T-helper 22 cell (primary cell): ENCODE measurements around the gene ENHO.

Experiments used
- DNase-seq: peaks from one replicate; pipeline ENCODE4 v3.0.0-alpha.2; 2020; ENCODE audit warnings: low read depth

The ENHO gene

DNA sequence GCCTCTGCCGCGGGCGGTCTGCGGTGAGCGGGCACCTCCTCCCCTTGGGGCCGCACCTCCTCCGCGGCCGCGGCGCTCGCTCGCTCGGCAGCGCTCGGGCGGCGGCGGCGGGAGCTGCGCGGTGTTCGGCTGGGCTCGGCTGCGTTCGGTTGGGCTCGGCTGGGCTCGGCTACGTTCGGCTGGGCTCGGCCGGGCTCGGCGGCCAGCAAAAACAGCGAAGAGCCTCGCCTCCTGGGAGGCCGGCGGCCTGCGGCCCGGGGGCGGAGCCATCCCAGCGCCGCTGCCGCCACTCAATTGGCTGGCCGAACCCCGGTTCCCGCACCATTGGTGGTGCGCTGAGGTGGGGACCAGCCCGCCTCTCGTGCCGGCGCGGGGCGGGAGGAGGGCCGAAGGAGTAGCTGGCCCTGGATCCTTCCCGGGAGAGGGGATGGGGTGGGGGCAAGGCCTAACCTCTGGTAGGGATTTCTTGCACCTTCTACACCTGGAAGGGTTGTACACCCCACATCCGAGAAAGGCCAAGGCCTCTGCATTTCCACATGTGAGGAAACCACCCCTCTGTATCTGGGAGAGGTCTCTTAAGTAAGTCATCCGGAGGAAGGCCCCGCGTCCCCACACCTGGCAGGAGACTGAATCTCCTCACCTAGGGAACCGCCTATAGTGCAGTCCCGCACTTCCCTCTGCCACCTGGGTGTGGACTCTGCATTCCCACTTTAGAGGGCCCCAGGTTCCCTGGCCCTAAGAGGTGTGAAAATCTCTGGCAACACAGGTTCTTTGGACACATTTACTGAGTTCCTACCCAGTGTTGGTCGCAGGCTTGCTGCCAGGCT lies at the start of gene ENHO:
Gene ENHO, minus strand, starts transcription at position 20 of the 827 bp plus-strand sequence. CDS start 1,295 bp downstream, outside the sequence.
- peak; percentile 72 for DNase-seq

DNA sequence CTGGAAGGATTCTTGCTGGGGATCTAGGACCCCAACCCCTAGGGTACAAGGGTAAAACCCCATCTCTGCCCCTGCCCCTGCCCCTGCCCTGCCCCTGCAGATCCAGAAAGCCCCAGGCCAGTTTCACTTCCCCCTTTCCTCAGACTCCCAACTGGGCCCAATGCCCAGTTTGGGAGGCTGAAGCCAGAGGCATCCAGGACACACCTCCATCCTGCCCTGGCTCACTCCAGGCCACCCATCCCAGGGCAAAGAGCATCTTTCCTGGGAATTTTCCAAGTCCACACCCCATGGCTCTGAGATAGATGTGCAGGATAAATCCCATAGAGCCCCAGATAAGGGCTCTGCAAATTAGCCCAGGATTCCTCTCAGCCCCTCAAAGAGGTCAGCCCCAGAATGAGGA lies 49.3 kb upstream of the ENHO start:
- no peak for DNase-seq

- DNase-seq: no peak
These were observed 48.7 kb upstream of the ENHO start for GRCh38 chr9:34571481-34571810.

DNA sequence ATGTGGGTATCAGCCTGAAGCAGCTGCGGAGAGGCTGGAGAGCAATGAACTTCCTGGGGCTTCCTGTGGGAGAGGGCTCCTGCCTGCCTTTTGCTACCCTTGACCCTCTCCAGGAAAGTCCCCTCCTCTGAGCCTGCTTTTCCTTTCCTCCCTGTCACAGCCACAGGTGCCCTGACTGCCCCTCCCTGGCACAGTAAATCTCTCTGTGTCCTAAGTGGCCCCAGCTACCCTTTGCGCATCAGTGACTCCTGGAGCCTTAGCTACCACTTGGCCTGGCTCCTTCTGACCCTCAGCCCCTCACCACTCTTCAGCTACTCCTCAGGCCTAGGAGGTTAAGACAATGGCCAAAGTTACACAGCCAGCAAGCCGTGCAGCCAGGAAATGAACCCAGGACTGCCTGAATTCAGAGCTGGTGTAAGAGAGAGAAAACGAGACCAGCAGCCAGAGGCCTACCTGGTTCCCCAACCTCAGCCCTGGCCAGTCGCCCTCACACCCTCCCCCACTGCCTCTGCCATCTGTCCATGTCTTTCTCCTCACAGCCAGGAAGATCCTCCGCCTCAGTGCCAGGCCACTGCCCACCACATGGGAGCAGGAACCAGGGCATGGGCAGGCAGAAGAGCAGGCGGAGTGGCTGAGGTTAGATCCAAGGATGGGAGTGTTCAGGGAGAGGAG lies 48.2 kb upstream of the ENHO start:
- DNase-seq: no peak

DNA sequence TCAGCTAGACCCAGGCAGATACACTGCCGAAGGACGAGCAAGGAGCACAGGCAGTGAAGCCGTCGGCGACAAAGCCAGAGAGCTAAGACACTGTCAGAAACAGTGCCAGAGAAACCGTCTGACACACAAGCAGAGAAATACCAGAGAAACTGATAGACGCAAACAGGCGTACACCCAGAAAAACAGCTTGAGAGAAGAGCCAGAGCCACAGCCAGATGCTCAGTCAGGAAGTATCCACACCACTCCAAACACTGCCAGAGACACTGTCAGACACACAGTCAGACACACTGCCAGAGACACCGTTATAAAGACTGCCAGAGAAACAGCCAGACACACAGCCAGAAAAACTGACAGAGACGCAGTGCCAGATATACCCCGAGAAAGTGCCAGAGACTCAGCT lies 47.6 kb upstream of the ENHO start:
- DNase-seq: no peak

DNA sequence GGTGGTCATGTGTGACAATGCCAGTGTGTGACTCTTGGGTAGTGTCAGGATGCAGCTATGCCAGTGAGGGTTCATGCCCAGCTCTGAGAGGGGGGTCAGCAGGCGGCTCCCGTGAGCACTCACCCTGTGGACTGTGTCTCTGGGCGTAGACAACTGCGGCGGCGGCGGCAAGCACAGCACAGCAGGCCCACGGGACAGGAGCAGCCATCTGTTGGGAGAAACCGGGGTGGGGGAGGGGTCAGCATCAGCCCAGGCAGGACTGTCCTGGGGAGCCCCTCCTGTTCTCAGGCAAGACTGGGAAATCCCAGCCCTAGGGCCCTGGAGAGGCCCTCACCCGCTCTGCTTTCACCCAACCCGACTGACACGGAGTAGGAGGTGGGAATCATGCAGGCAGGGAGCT lies 46.0 kb upstream of the ENHO start:
- DNase-seq: no peak

- no peak for DNase-seq
These were observed 45.3 kb upstream of the ENHO start for GRCh38 chr9:34568133-34568532.

GRCh38 chr9:34566972-34567371 lies 44.2 kb upstream of the ENHO start:
- DNase-seq: no peak

GRCh38 chr9:34566322-34566721 lies 43.5 kb upstream of the ENHO start:
- no peak for DNase-seq

DNA sequence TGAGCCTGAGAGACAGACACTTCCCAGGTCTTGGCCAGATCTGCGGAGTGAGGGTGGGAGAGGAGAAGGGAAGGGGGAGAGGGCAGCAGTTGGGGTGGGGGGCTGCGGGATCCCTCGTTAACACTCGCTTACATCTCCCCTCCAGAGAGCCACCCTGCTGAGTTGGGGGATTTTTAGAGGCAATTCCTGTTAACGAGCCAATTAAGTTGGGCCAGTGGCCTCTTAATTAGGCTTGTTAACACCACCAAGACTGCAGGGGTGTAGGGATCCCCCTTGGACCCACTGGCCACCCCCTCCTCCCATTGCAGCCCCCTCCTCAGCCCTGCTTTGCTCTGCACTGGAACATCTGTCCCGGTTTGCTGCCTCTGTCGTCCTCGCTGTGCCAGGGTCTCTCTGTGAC lies 43.1 kb upstream of the ENHO start:
- DNase-seq: no peak

DNA sequence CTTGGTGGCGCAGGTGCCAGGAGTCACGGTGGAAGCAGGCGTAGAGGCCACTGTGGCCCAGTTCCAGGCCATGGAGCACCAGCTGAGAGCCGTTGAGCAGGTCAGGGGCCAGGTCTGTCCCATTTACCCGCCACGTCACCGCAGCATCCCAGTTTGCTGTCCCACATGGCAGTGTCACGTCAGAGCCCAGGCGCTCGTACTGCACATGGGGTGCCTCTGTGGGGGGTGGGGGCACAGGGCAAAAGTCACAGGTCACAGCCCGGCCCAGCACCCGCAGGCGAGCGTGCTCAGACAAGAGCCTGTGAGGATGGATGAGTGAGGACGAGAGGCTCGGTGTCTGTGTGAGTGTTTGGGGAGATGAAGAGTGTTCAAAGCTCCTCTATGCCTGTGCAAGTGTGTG lies 41.8 kb upstream of the ENHO start:
- DNase-seq: no peak

DNA sequence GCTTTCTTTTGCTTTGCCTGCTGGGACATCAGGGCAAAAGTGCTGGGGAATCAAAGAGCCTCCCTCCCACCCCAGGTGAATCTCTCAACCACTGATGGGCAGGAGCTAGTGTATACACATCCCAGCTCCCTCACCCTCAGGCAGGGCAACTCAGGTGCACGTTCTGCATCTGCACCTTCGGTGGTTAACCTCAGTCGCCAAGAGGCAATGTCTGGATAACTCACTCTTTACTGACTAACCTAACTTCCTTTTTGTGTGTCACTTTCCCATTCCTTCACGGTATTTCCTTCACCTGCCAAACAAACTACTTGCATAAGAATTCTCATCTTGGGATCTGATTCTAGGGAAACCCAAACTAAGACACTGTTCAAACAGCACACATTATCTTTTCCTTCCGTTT lies 40.5 kb upstream of the ENHO start:
- no peak for DNase-seq

- no peak for DNase-seq
These were observed 39.5 kb upstream of the ENHO start for GRCh38 chr9:34562135-34562745.

DNA sequence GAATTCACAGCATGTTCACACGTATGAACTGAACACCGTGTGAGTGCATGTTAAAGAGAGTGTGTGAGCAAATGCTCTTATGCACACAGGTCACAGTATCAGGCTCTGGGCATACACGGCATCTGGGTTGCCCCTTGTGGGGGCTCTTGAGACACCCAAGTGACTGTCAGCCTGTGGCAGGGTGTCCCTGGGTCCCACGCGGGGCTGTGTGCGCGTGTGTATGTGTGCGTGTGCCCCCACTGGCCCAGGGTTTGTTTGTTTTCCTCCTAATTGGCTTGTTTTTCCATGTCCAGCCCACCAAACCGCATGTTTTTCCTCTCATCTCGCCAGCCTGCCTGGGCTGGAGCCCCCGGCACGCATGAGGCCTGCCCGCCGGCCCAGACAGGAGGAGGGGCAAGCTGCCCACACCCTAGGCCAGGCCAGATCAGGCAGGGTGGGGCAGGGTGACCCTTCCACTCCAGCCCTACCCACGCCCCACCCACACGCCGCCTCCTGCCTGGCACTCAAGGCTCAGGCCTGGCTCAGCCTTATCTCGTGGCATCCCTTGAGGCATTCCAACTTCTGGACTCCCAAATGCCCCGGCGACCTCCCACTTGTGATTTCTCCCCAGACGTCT lies 37.9 kb upstream of the ENHO start:
- no peak for DNase-seq

- no peak for DNase-seq
These were observed 37.0 kb upstream of the ENHO start for GRCh38 chr9:34559624-34560455.

GRCh38 chr9:34558919-34559623 lies 36.3 kb upstream of the ENHO start:
- DNase-seq: no peak

GRCh38 chr9:34558364-34558763 lies 35.6 kb upstream of the ENHO start:
- DNase-seq: no peak

GRCh38 chr9:34557426-34558321 lies 34.9 kb upstream of the ENHO start:
- DNase-seq: no peak

DNA sequence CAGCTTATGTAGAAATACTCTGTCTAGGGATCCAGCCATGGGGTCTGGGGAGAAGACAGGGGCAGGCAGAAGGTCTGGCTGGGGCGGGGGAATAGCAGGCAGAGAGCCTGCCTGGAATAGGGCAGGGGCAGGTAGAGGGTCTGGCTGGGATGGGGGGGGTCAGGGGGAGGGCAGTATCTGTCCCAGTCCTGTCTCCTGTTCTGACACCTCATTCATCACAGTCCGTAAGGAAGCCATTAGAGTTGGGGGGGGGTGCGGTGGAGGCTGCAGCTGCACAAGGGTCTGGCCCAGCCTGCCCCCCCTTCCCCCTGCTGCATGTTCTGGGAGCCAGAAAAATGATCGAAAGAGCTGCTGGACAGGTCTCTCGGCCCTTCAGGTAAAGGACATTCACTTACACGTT lies 34.2 kb upstream of the ENHO start:
- DNase-seq: no peak

DNA sequence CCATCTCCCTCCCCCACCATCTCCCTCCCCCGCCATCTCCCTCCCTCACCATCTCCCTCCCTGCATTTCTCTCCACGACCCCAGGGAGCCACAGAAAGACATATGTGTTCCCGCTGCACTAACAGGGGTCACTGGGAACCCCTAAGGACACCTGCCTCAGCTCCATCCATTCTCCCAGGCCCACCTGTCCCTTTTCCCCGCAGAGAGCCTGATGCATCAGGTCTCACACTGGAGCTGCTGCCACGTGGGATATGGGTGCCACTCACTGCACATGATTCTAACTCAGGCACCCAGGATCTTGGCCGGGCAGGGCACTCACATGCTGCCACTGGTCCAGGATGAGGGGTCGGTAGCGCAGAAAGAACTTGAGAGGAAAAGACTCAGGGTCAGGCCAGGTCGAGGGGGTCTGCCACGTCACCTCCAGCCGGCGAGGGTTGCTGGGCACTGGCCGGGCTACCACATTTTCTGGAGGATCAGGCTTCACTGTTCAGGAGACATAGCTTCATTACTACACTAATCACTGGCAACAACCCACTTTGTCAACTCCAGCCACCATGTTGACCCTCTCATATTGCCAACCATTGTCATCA lies 33.2 kb upstream of the ENHO start:
- no peak for DNase-seq
